ENCODE data around the gene RAPGEF1. TPM values are rescaled to one million over a fixed set of nuclear protein-coding genes. Genes with fewer than 3 reads are reported as not detected.

The RAPGEF1 gene
- total and polyA plus RNA-seq, 2 experiments from 2014 or later = 9.9 to 82.8 TPM

DNA sequence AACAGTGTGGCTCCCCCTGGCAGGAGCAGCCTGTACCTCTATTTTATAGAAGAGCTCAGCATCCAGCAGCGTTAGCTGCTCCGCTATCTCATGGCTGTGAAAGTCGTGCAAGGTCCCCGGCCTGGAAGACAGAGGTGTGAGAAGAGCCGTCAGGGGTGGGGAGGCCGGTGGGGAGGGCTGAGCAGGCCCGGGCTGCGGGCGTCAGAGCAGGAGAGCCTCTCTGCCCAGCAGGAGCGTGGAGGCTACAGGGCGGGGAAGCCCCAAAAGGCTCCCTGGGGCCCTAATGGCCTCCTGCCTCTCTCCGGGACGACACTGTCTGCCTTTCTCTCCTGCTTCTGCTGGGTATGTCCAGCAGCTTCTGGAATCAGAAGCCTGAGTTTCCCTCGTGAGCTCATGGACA is 152.0 kb downstream of the RAPGEF1 start:
- Histone ChIP-seq H4K20me1 (replicated peaks; ENCODE audit: insufficient read depth) (no peaks in the 10 kb centered on the region), H3K27me3 (ENCODE audit: insufficient read depth) (no peaks in the 10 kb centered on the region), H3K27ac (ENCODE audit: low read depth) (no peak overlapping the region), H3K9me2 (ENCODE audit: insufficient read depth) (no peaks in the 10 kb centered on the region), H3K4me3 (no peak overlapping the region), H3K79me2 (replicated peaks; ENCODE audit: insufficient read depth) (no peaks in the 10 kb centered on the region), H3K36me3 (ENCODE audit: insufficient read depth) (no peaks in the 10 kb centered on the region; the same call in 1 of the 2 replicates), H3F3A (replicated peaks; ENCODE audit: low read depth) (0 out of 2 replicates have a peak, but pooled peaks cover 3% of the 10 kb centered on the region), H3K4me1 (ENCODE audit: insufficient read depth) (no peaks in the 10 kb centered on the region), H3K4me2 (no peak overlapping the region), H2AFZ (no peak overlapping the region)
- H3K4me1 Mint-ChIP-seq = no peaks in the 10 kb centered on the region
- ATAC-seq = no peak
- DNase-seq (ENCODE audit: low spot score) = no peak
- no peak overlapping the region for H3K27ac Mint-ChIP-seq
- no peaks in the 10 kb centered on the region; the same call in 2 of the 3 replicates for H3K9me3 Mint-ChIP-seq
- H3K4me3 Mint-ChIP-seq = no peak overlapping the region
- peaks cover 22% of the 10 kb centered on the region for H3K36me3 Mint-ChIP-seq (ENCODE audit: low read depth)
- TF ChIP-seq STAT1 (IDR thresholded peaks at IDR 0.05; ENCODE audit: unreplicated experiment) = no peak
- TF ChIP-seq, protein P1, sequence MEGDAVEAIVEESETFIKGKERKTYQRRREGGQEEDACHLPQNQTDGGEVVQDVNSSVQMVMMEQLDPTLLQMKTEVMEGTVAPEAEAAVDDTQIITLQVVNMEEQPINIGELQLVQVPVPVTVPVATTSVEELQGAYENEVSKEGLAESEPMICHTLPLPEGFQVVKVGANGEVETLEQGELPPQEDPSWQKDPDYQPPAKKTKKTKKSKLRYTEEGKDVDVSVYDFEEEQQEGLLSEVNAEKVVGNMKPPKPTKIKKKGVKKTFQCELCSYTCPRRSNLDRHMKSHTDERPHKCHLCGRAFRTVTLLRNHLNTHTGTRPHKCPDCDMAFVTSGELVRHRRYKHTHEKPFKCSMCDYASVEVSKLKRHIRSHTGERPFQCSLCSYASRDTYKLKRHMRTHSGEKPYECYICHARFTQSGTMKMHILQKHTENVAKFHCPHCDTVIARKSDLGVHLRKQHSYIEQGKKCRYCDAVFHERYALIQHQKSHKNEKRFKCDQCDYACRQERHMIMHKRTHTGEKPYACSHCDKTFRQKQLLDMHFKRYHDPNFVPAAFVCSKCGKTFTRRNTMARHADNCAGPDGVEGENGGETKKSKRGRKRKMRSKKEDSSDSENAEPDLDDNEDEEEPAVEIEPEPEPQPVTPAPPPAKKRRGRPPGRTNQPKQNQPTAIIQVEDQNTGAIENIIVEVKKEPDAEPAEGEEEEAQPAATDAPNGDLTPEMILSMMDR (conservative IDR thresholded peaks at IDR 0.05; ENCODE audit: low read depth in 2 of 2) = 0 out of 4 replicates have a peak, but pooled peaks of 1 of the 2 experiments have one; percentile 5
- peaks cover 17% of the 10 kb centered on the region for H3K27me3 Mint-ChIP-seq (ENCODE audit: insufficient read depth, low read depth, poor library complexity)

DNA sequence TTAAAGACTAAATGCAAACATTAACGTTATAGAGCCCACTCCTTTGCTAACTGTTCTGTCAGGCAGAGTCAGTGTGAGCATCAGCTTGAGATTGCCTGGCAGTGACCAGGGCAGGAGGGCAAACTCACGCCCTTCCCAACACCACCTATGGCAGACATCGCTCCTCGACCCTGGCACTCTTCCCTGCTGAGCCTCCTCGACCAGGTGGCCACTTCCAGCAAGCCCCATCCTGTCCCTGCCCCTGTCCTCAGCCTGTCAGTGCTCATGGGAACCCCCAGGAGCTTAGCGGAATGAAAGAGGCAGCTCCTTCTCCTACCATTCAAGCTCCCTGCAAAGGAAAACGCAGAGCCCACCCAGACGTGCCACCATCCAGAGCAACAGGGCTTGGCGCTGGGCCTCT is 152.5 kb downstream of the RAPGEF1 start:
- Histone ChIP-seq H3K79me2 (replicated peaks; ENCODE audit: insufficient read depth) (no peaks in the 10 kb centered on the region), H3K27ac (ENCODE audit: low read depth) (no peak overlapping the region), H4K20me1 (replicated peaks; ENCODE audit: insufficient read depth) (no peaks in the 10 kb centered on the region), H3F3A (replicated peaks; ENCODE audit: low read depth) (0 out of 2 replicates have a peak, but pooled peaks cover 3% of the 10 kb centered on the region), H3K4me1 (ENCODE audit: insufficient read depth) (no peaks in the 10 kb centered on the region), H2AFZ (no peak overlapping the region), H3K9me2 (ENCODE audit: insufficient read depth) (no peaks in the 10 kb centered on the region), H3K4me2 (no peak overlapping the region), H3K36me3 (ENCODE audit: insufficient read depth) (no peaks in the 10 kb centered on the region; the same call in 1 of the 2 replicates), H3K4me3 (no peak overlapping the region), H3K27me3 (ENCODE audit: insufficient read depth) (no peaks in the 10 kb centered on the region)
- DNase-seq (ENCODE audit: low spot score) = no peak
- Mint-ChIP-seq H3K9me3 (no peaks in the 10 kb centered on the region; the same call in 2 of the 3 replicates), H3K27me3 (ENCODE audit: insufficient read depth, low read depth, poor library complexity) (peaks cover 18% of the 10 kb centered on the region), H3K4me3 (no peak overlapping the region), H3K36me3 (ENCODE audit: low read depth) (peaks cover 22% of the 10 kb centered on the region), H3K27ac (no peak overlapping the region; the same call in 1 of the 2 replicates), H3K4me1 (no peaks in the 10 kb centered on the region)
- no peak for ATAC-seq
- no peak for TF ChIP-seq EZH2 (IDR thresholded peaks at IDR 0.05; ENCODE audit: low read depth, unreplicated experiment)
- TF ChIP-seq, protein P2, sequence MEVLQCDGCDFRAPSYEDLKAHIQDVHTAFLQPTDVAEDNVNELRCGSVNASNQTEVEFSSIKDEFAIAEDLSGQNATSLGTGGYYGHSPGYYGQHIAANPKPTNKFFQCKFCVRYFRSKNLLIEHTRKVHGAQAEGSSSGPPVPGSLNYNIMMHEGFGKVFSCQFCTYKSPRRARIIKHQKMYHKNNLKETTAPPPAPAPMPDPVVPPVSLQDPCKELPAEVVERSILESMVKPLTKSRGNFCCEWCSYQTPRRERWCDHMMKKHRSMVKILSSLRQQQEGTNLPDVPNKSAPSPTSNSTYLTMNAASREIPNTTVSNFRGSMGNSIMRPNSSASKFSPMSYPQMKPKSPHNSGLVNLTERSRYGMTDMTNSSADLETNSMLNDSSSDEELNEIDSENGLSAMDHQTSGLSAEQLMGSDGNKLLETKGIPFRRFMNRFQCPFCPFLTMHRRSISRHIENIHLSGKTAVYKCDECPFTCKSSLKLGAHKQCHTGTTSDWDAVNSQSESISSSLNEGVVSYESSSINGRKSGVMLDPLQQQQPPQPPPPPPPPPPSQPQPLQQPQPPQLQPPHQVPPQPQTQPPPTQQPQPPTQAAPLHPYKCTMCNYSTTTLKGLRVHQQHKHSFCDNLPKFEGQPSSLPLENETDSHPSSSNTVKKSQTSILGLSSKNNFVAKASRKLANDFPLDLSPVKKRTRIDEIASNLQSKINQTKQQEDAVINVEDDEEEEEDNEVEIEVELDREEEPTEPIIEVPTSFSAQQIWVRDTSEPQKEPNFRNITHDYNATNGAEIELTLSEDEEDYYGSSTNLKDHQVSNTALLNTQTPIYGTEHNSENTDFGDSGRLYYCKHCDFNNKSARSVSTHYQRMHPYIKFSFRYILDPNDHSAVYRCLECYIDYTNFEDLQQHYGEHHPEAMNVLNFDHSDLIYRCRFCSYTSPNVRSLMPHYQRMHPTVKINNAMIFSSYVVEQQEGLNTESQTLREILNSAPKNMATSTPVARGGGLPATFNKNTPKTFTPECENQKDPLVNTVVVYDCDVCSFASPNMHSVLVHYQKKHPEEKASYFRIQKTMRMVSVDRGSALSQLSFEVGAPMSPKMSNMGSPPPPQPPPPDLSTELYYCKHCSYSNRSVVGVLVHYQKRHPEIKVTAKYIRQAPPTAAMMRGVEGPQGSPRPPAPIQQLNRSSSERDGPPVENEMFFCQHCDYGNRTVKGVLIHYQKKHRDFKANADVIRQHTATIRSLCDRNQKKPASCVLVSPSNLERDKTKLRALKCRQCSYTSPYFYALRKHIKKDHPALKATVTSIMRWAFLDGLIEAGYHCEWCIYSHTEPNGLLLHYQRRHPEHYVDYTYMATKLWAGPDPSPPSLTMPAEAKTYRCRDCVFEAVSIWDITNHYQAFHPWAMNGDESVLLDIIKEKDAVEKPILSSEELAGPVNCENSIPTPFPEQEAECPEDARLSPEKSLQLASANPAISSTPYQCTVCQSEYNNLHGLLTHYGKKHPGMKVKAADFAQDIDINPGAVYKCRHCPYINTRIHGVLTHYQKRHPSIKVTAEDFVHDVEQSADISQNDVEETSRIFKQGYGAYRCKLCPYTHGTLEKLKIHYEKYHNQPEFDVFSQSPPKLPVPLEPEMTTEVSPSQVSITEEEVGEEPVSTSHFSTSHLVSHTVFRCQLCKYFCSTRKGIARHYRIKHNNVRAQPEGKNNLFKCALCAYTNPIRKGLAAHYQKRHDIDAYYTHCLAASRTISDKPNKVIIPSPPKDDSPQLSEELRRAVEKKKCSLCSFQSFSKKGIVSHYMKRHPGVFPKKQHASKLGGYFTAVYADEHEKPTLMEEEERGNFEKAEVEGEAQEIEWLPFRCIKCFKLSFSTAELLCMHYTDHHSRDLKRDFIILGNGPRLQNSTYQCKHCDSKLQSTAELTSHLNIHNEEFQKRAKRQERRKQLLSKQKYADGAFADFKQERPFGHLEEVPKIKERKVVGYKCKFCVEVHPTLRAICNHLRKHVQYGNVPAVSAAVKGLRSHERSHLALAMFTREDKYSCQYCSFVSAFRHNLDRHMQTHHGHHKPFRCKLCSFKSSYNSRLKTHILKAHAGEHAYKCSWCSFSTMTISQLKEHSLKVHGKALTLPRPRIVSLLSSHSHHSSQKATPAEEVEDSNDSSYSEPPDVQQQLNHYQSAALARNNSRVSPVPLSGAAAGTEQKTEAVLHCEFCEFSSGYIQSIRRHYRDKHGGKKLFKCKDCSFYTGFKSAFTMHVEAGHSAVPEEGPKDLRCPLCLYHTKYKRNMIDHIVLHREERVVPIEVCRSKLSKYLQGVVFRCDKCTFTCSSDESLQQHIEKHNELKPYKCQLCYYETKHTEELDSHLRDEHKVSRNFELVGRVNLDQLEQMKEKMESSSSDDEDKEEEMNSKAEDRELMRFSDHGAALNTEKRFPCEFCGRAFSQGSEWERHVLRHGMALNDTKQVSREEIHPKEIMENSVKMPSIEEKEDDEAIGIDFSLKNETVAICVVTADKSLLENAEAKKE (CRISPR knock-in tag; IDR thresholded peaks at IDR 0.05) = no peak
- TF ChIP-seq ZNF331 (CRISPR knock-in tag; IDR thresholded peaks at IDR 0.05; ENCODE audit: low read depth) = no peak
- TF ChIP-seq, protein P3, sequence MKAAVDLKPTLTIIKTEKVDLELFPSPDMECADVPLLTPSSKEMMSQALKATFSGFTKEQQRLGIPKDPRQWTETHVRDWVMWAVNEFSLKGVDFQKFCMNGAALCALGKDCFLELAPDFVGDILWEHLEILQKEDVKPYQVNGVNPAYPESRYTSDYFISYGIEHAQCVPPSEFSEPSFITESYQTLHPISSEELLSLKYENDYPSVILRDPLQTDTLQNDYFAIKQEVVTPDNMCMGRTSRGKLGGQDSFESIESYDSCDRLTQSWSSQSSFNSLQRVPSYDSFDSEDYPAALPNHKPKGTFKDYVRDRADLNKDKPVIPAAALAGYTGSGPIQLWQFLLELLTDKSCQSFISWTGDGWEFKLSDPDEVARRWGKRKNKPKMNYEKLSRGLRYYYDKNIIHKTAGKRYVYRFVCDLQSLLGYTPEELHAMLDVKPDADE (IDR thresholded peaks at IDR 0.05) = no peak
- TF ChIP-seq EZH2phosphoT487 (IDR thresholded peaks at IDR 0.05; ENCODE audit: unreplicated experiment) = no peak
- no peak for TF ChIP-seq CREB1 (CRISPR knock-in tag; IDR thresholded peaks at IDR 0.05; ENCODE audit: low read depth)
- TF ChIP-seq NANOG (IDR thresholded peaks at IDR 0.05; ENCODE audit: borderline replicate concordance) = no peak
- no peak for TF ChIP-seq STAT1 (IDR thresholded peaks at IDR 0.05; ENCODE audit: unreplicated experiment)
- TF ChIP-seq POLR2AphosphoS5 (IDR thresholded peaks at IDR 0.05; ENCODE audit: low read depth) = no peak
- TF ChIP-seq ZNF114 (CRISPR knock-in tag; IDR thresholded peaks at IDR 0.05) = no peak
